ENCODE measurements around the gene C9orf153.

- TF ChIP-seq CTCF (conservative IDR thresholded peaks at IDR 0.05; ENCODE audit: low read depth, low read length) (no peak), EZH2 (IDR thresholded peaks at IDR 0.05; ENCODE audit: low read length, unreplicated experiment) (no peak)
Measured at GRCh38 chr9:86256653-86257052, 2.8 kb downstream of the C9orf153 start.

Measured in PC-3 (cell line).